ENCODE results near the gene TRIM7.

The TRIM7 gene

DNA sequence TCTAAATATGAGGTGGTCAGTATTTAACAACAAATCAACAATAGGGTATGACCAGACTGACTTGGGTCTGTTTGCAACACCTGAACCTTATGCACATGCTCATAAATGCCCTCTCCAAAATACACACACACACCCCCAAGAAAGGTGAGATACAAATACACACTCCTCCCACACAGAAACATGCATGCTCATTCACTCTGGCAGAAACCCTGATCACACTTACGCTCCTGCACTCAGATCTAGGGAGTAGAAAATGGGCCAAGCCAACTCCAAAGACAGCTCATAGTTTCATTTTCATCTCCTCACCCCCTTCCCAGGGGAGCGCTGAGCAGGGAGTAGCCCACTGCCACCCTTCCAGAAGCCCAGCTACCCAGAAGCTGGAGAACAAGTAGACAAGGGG lies 11.3 kb downstream of the TRIM7 start:
- peaks cover 4% of the 10 kb centered on the region for H3K9me3 Mint-ChIP-seq
- no peak overlapping the region for H3K27ac Mint-ChIP-seq
- no peaks in the 10 kb centered on the region for H3K36me3 Mint-ChIP-seq (ENCODE audit: low read depth)
- no peak for TF ChIP-seq CTCF (IDR thresholded peaks at IDR 0.05)
- H3K4me3 Mint-ChIP-seq: peak overlapping the region; percentile 25
- DNase-seq: no peak
- H3K27me3 Mint-ChIP-seq (ENCODE audit: low read depth, poor library complexity): peaks cover 58% of the 10 kb centered on the region
- H3K4me1 Mint-ChIP-seq: peaks cover 32% of the 10 kb centered on the region

DNA sequence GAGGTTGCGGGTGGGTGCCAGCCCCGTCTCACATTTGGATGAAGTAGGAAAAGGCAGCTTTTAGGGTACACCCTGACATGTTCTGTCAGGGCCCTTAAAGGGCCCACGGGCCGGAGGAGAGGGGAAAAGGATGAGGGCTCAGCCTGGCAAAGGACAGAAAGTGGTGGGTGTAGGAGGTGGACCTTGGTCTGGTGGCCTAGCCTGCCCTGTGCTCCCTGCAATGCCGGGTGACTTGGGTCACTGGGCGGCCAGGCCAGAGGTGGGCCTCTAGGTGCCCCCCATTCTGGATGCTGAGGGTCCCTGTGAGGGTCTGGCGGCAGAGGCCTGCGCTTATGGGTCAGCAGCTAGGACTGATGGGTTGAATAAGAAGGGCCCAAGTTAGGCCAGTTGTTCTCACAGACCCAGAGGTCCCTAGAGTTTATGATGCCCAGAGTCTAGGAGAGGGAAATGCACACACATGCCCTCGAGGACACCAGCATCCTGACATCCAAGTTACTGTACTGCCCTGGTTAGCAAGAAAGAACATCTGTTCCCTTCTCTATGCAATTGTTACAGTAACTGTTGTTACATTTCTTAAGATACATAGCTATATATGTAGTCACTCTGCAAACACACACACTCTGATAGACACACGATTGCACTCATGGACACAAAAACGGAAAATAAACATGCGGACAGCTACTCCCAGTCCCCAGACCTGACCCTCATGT lies 12.5 kb downstream of the TRIM7 start:
- Mint-ChIP-seq H3K36me3 (ENCODE audit: low read depth) (no peaks in the 10 kb centered on the region), H3K27me3 (ENCODE audit: low read depth, poor library complexity) (peaks cover 57% of the 10 kb centered on the region), H3K4me1 (peaks cover 23% of the 10 kb centered on the region), H3K4me3 (peak overlapping the region; percentile 99), H3K27ac (no peak overlapping the region), H3K9me3 (peaks cover 6% of the 10 kb centered on the region)
- TF ChIP-seq CTCF (IDR thresholded peaks at IDR 0.05): no peak
- no peak for DNase-seq

DNA sequence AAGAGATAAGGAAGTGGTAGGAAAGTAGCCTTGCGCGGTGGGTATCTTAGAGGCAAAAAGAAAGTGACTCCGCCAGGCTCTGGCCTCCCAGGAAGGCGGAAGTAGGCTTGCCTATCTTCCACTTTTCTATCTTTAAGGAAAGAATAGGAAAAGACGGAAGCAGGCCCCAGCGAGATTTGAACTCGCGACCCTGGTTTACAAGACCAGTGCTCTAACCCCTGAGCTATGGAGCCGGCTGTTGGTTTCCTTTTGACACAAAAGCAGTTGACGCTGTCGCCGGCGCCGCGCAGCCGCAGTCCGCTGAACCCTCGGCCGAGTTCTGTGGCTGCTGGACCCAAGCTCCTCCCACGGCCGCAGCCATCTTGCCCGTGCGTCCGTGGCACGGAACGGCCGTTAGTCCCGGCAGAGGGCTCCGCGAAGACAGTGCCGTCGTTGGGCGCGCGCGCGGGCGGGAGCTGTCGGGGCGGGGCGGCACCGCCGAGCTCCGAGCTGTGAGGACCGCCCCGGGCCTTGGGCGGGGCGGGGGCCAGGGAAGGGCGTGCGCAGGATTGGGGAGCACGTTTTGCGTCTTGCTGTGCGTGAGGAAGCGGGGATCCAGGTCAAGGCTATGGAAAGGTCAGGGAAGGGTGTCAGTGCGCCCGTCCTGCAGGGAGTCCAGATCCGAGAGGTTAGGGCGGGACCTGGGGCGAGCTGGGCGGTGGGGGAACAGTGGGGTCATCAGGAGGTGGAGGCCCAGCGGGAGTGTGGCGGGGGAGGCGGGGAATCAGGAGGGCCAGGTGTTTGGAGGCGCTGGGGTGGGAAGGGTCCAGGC lies 13.3 kb downstream of the TRIM7 start:
- Mint-ChIP-seq H3K36me3 (ENCODE audit: low read depth) (no peaks in the 10 kb centered on the region), H3K9me3 (peaks cover 6% of the 10 kb centered on the region), H3K27ac (peak overlapping the region; percentile 83), H3K4me1 (peaks cover 22% of the 10 kb centered on the region), H3K4me3 (peak overlapping the region; percentile 99), H3K27me3 (ENCODE audit: low read depth, poor library complexity) (peaks cover 53% of the 10 kb centered on the region)
- TF ChIP-seq CTCF (IDR thresholded peaks at IDR 0.05): no peak
- peak; percentile 97 for DNase-seq

DNA sequence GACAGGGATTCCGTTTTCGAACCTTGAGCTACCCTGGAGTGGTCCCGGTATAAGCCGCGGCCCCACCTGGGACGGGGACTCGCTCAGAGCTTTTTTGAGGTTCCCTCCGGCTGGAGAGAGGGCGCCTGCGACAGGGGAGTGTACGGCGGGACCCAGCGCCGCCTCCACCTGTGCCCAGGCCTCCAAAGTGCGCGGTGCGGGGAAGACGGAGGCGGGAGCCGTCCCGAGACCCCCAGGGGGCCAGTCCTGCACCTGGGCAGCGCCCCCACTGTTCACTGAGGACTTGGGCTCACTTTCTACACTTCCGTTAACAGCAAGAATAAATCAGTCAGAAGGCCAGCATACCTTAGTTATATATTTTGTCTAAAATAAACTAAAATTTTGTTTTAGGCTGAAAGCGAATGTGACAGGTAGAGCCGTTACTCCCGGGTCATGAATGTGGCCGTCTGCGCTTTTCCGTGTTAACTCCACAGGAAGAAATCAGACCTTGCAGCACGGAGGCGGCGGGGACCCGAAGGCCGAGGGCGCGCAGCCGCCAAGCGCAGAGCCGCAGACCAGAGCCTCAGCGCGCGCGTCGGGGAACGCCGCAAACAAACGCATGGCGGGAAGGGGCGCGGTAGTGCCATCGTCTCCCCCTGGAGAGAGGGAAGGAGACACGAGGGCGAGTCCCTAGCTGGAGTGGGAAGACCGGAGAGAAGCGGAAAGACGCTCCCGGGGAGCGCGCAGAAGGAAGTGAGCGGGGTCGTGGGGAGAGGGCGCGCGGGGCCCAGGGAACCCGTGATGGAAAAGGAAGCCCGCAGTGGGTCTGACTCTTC lies 14.1 kb downstream of the TRIM7 start:
- no peaks in the 10 kb centered on the region for H3K36me3 Mint-ChIP-seq (ENCODE audit: low read depth)
- peak overlapping the region; percentile 99 for H3K4me3 Mint-ChIP-seq
- H3K27ac Mint-ChIP-seq: no peak overlapping the region
- DNase-seq: peak; percentile 66
- H3K9me3 Mint-ChIP-seq: peaks cover 6% of the 10 kb centered on the region
- TF ChIP-seq CTCF (IDR thresholded peaks at IDR 0.05): no peak
- peaks cover 24% of the 10 kb centered on the region for H3K4me1 Mint-ChIP-seq
- peaks cover 57% of the 10 kb centered on the region for H3K27me3 Mint-ChIP-seq (ENCODE audit: low read depth, poor library complexity)

GRCh38 chr5:181189962-181190710 lies 14.9 kb downstream of the TRIM7 start:
- Mint-ChIP-seq H3K27me3 (ENCODE audit: low read depth, poor library complexity) (peaks cover 55% of the 10 kb centered on the region), H3K4me1 (peaks cover 28% of the 10 kb centered on the region), H3K36me3 (ENCODE audit: low read depth) (no peaks in the 10 kb centered on the region), H3K27ac (no peak overlapping the region), H3K9me3 (peaks cover 6% of the 10 kb centered on the region), H3K4me3 (peak overlapping the region; percentile 99)
- peak; percentile 30 for DNase-seq
- TF ChIP-seq CTCF (IDR thresholded peaks at IDR 0.05): no peak

All from nephron progenitor cell (in vitro differentiated cells).